ENCODE results near the gene ERICH4.
A peak's percentile ranks its signal among the peaks of the same experiment; 100 is the strongest.
"Not testable (repeated sequence)": the region's sequence is repeated elsewhere in the genome, so short reads cannot be mapped to it uniquely, and the experiment has no call there.

Gene ERICH4

GRCh38 chr19:41442473-41443355, at the start of gene ERICH4:
Gene ERICH4, plus strand, starts transcription at chr19:41443156. Its CDS starts 14 bp downstream, at chr19:41443170.
- no peak for DNase-seq

- DNase-seq = no peak
Measured at GRCh38 chr19:41395355-41395754, 47.6 kb upstream of the ERICH4 start.

GRCh38 chr19:41397086-41398049, 45.6 kb upstream of the ERICH4 start, which contains the start of the genes BCKDHA and EXOSC5:
Gene BCKDHA, plus strand, starts transcription at chr19:41397818. Its CDS starts 10 bp downstream, at chr19:41397828.
Gene EXOSC5, minus strand, starts transcription at chr19:41397359. Its CDS starts 31 bp downstream, at chr19:41397328.
- peak; percentile 99 for DNase-seq

GRCh38 chr19:41398050-41398418, 44.9 kb upstream of the ERICH4 start:
- DNase-seq = no peak

- no peak for DNase-seq
Measured at GRCh38 chr19:41398598-41398997, 44.4 kb upstream of the ERICH4 start.

GRCh38 chr19:41399091-41399490, 43.9 kb upstream of the ERICH4 start:
- no peak for DNase-seq

GRCh38 chr19:41399525-41399924, 43.4 kb upstream of the ERICH4 start:
- no peak for DNase-seq

- DNase-seq = no peak
Measured at GRCh38 chr19:41401483-41401882, 41.5 kb upstream of the ERICH4 start.

GRCh38 chr19:41402010-41402409, 40.9 kb upstream of the ERICH4 start:
- no peak for DNase-seq

- no peak for DNase-seq
Measured at GRCh38 chr19:41403181-41403970, 39.6 kb upstream of the ERICH4 start.

- DNase-seq = no peak
Measured at GRCh38 chr19:41405776-41406175, 37.2 kb upstream of the ERICH4 start.

- DNase-seq = no peak
Measured at GRCh38 chr19:41407271-41407670, 35.7 kb upstream of the ERICH4 start.

GRCh38 chr19:41408256-41408655, 34.7 kb upstream of the ERICH4 start:
- DNase-seq = no peak

- DNase-seq = not testable (repeated sequence)
Measured at GRCh38 chr19:41408846-41409245, 34.1 kb upstream of the ERICH4 start.

GRCh38 chr19:41409288-41409687, 33.7 kb upstream of the ERICH4 start:
- DNase-seq = no peak

- DNase-seq = no peak
Measured at GRCh38 chr19:41410336-41411054, 32.5 kb upstream of the ERICH4 start.

GRCh38 chr19:41411100-41411967, 31.6 kb upstream of the ERICH4 start:
- no peak for DNase-seq

GRCh38 chr19:41411968-41412265, 31.0 kb upstream of the ERICH4 start:
- DNase-seq = no peak

- no peak for DNase-seq
Measured at GRCh38 chr19:41412953-41413352, 30.0 kb upstream of the ERICH4 start.

GRCh38 chr19:41413947-41414346, 29.0 kb upstream of the ERICH4 start:
- no peak for DNase-seq

- DNase-seq = no peak
Measured at GRCh38 chr19:41414461-41414860, 28.5 kb upstream of the ERICH4 start.

Measured in NCI-H1092 treated with DMSO at 0.1 percent for 48 hours (cell line).